Activated CD8-positive, alpha-beta T cell treated with anti-CD3 and anti-CD28 coated beads for 36 hours (primary cell): ENCODE measurements around the gene FBRS. TPM values are rescaled to one million over a fixed set of nuclear protein-coding genes. Genes with fewer than 3 reads are reported as not detected.
A peak's percentile ranks its signal among the peaks of the same experiment; 100 is the strongest.

Experiments
- ATAC-seq: fragments of 200-7000 bp; cut with Tn5 transposase; one replicate; pipeline ENCODE4 v1.10.0; 2021; ENCODE audit warnings: mild to moderate bottlenecking, moderate library complexity
- CTCF ChIA-PET: fragments of 350-600 bp; sonication (Branson Sonifier 250); formaldehyde crosslinking; loops from one replicate; lab custom pipeline; 2021; ENCODE audit warnings: antibody characterized with exemption; lab: Charles Lee
- POLR2A ChIA-PET: fragments of 350-600 bp; sonication (Branson Sonifier 250); formaldehyde crosslinking; loops from one replicate; lab custom pipeline; 2021; ENCODE audit warnings: antibody characterized with exemption; lab: Charles Lee
- DNase-seq: peaks from one replicate; pipeline ENCODE4 v3.0.0-alpha.2; 2020
- H3K27ac Mint-ChIP-seq: one replicate; pipeline ENCODE4 v1.8.0; 2021; ENCODE audit warnings: mild to moderate bottlenecking, mixed read lengths
- H3K27me3 Mint-ChIP-seq: one replicate; pipeline ENCODE4 v1.8.0; 2021; ENCODE audit warnings: mixed read lengths
- H3K36me3 Mint-ChIP-seq: one replicate; pipeline ENCODE4 v1.8.0; 2021; ENCODE audit warnings: low read depth, mixed read lengths
- H3K4me1 Mint-ChIP-seq: one replicate; pipeline ENCODE4 v1.8.0; 2021; ENCODE audit warnings: low read depth, mixed read lengths
- H3K4me3 Mint-ChIP-seq: one replicate; pipeline ENCODE4 v1.8.0; 2021; ENCODE audit warnings: mild to moderate bottlenecking, moderate library complexity, mixed read lengths
- H3K9me3 Mint-ChIP-seq: one replicate; pipeline ENCODE4 v1.8.0; 2021; ENCODE audit warnings: mixed read lengths
- CTCF ChIP-seq: fragments of 200-600 bp; IDR thresholded peaks from one replicate; pipeline ENCODE4 v1.8.0; 2022; ENCODE audit warnings: antibody characterized with exemption, mild to moderate bottlenecking
- intact Hi-C: fragments of 100-400 bp; cut with micrococcal nuclease; formaldehyde crosslinking; loops from one replicate; pipeline ENCODE4 v1.10.0; 2022
- total RNA-seq, 2 experiments: library from RNA; stranded (reverse); gene quantifications; one replicate each; pipeline ENCODE4 v1.2.3, GENCODE V29; 2021

Gene FBRS
- total RNA-seq, 2 experiments from 2014 or later: 80.3 to 85.8 TPM

- ChIA-PET POLR2A (interaction anchor here (1.1 to 3.2 kb wide), 4 partner anchors 15 to 33 kb away, joined by 3 to 11 read pairs (median 5); no protein-coding TSS in a partner anchor), CTCF (interaction anchor here (4.6 kb wide), 1 partner anchor 29 kb away, joined by 25 read pairs; no protein-coding TSS in a partner anchor)
- DNase-seq (no peak), ATAC-seq (no peak)
- intact Hi-C loops: no loop called here
- H3K36me3 Mint-ChIP-seq: peaks cover 68% of the 10 kb centered on the region
- H3K4me3 Mint-ChIP-seq: no peak overlapping the region
- H3K9me3 Mint-ChIP-seq: no peaks in the 10 kb centered on the region
- H3K4me1 Mint-ChIP-seq: peaks cover 39% of the 10 kb centered on the region
- no peaks in the 10 kb centered on the region for H3K27me3 Mint-ChIP-seq
- H3K27ac Mint-ChIP-seq: peak overlapping the region; percentile 69
- TF ChIP-seq CTCF: no peak
These were observed 6.4 kb downstream of the FBRS start for GRCh38 chr16:30664616-30665109.

- peak overlapping the region; percentile 69 for H3K27ac Mint-ChIP-seq
- H3K9me3 Mint-ChIP-seq: no peaks in the 10 kb centered on the region
- CTCF ChIA-PET: interaction anchor here (4.6 kb wide), 1 partner anchor 28 kb away, joined by 25 read pairs; no protein-coding TSS in a partner anchor
- peaks cover 68% of the 10 kb centered on the region for H3K36me3 Mint-ChIP-seq
- POLR2A ChIA-PET: interaction anchor here (0.9 to 3.2 kb wide), 5 partner anchors 15 to 41 kb away, joined by 3 to 11 read pairs (median 3); no protein-coding TSS in a partner anchor
- no peak overlapping the region for H3K4me3 Mint-ChIP-seq
- DNase-seq (no peak), ATAC-seq (no peak)
- intact Hi-C loops: no loop called here
- peaks cover 39% of the 10 kb centered on the region for H3K4me1 Mint-ChIP-seq
- TF ChIP-seq CTCF: no peak
- H3K27me3 Mint-ChIP-seq: no peaks in the 10 kb centered on the region
These were observed 7.1 kb downstream of the FBRS start for GRCh38 chr16:30665155-30665829.

GRCh38 chr16:30665830-30666190 lies 7.6 kb downstream of the FBRS start:
- Mint-ChIP-seq H3K27ac (no peak overlapping the region), H3K4me1 (peaks cover 38% of the 10 kb centered on the region), H3K4me3 (no peak overlapping the region), H3K27me3 (no peaks in the 10 kb centered on the region), H3K9me3 (no peaks in the 10 kb centered on the region), H3K36me3 (peaks cover 65% of the 10 kb centered on the region)
- intact Hi-C loops: no loop called here
- POLR2A ChIA-PET: interaction anchor here (0.9 to 3.2 kb wide), 4 partner anchors 14 to 41 kb away, joined by 3 to 11 read pairs (median 4); no protein-coding TSS in a partner anchor
- ATAC-seq: no peak
- DNase-seq: no peak
- CTCF ChIA-PET: interaction anchor here (4.6 kb wide), 1 partner anchor 28 kb away, joined by 25 read pairs; no protein-coding TSS in a partner anchor
- no peak for TF ChIP-seq CTCF

- CTCF ChIA-PET: interaction anchor here (0.9 to 4.6 kb wide), 4 partner anchors 9 to 30 kb away, joined by 3 to 25 read pairs (median 4); no protein-coding TSS in a partner anchor
- no peak for TF ChIP-seq CTCF
- ATAC-seq: no peak
- DNase-seq: no peak
- Mint-ChIP-seq H3K27me3 (no peaks in the 10 kb centered on the region), H3K9me3 (no peaks in the 10 kb centered on the region), H3K4me1 (peaks cover 31% of the 10 kb centered on the region), H3K27ac (peak overlapping the region; percentile 39), H3K4me3 (no peak overlapping the region), H3K36me3 (peaks cover 61% of the 10 kb centered on the region)
- intact Hi-C loops: no loop called here
- POLR2A ChIA-PET: interaction anchor here (0.9 kb wide), 1 partner anchor 40 kb away, joined by 3 read pairs; no protein-coding TSS in a partner anchor
These were observed 8.4 kb downstream of the FBRS start for GRCh38 chr16:30666681-30667080.
